Omental fat pad (tissue), 4 donors: Measurements from ENCODE around the gene HEXIM1. TPM values are rescaled to one million over a fixed set of nuclear protein-coding genes. Genes with fewer than 3 reads are reported as not detected.

Experiments used
- ATAC-seq: fragments of 150-250 bp; one replicate; pipeline ENCODE4 v1.9.1; 2016; ENCODE audit warnings: mild to moderate bottlenecking, moderate library complexity; ENCODE audit not compliant: low FRiP score
- DNase-seq: peaks from one replicate; pipeline ENCODE4 v3.0.0-alpha.2; 2019; ENCODE audit warnings: low spot score
- CTCF ChIP-seq, 3 donors: fragments of 450-650 bp; IDR thresholded peaks; one replicate each; pipeline ENCODE4 v1.5.1; 2016 to 2017; ENCODE audit warnings: antibody characterized with exemption in 3 of 3, mild to moderate bottlenecking in 3 of 3, moderate library complexity in 2 of 3
- total RNA-seq, 4 donors: library from RNA; depleted of rRNA; stranded (reverse); fragments of >200 nt; gene quantifications; one replicate each; pipeline ENCODE4 v1.1.0, GENCODE V29; 2016

HEXIM1 gene
- total RNA-seq, 4 donors from 2014 or later = 21.9 to 31.0 (median 24.3) TPM

DNA sequence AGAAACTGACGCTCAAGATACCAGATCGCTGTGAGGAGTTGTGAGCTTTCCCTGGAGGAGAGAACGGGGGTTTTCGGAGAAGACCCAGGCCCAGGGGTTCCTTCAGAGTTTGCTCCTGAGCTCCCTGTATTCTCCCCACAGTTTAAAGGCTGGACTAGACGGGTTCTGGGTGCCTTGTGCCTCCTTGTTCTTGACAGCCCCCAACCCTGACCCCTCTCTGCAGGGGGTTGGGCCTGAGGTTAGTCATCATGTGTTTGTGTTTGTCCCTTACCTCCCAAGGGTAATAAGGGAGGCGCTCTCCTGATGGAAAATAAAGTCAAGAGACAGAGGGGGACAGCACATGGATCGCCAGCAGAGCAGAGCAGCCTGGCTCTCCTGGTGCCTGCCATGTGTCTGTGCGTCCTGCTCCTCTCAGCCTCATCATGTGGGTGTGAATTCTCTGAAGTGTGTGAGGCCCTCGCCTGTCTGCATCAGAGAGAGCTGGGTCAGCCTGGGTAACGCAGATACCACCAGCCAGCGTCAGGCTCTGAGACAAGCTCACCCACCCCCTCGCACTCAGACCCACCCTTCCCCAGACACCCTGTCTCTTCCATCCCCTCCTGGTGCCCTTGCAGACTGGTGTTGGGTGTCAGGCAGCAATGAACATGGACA is 22.1 kb downstream of the HEXIM1 start:
- ATAC-seq = peak; percentile 4
- no peak for TF ChIP-seq CTCF (IDR thresholded peaks at IDR 0.05)
- DNase-seq = no peak

GRCh38 chr17:45170931-45171337 is 22.7 kb downstream of the HEXIM1 start:
- ATAC-seq = peak; percentile 74
- DNase-seq = no peak

DNA sequence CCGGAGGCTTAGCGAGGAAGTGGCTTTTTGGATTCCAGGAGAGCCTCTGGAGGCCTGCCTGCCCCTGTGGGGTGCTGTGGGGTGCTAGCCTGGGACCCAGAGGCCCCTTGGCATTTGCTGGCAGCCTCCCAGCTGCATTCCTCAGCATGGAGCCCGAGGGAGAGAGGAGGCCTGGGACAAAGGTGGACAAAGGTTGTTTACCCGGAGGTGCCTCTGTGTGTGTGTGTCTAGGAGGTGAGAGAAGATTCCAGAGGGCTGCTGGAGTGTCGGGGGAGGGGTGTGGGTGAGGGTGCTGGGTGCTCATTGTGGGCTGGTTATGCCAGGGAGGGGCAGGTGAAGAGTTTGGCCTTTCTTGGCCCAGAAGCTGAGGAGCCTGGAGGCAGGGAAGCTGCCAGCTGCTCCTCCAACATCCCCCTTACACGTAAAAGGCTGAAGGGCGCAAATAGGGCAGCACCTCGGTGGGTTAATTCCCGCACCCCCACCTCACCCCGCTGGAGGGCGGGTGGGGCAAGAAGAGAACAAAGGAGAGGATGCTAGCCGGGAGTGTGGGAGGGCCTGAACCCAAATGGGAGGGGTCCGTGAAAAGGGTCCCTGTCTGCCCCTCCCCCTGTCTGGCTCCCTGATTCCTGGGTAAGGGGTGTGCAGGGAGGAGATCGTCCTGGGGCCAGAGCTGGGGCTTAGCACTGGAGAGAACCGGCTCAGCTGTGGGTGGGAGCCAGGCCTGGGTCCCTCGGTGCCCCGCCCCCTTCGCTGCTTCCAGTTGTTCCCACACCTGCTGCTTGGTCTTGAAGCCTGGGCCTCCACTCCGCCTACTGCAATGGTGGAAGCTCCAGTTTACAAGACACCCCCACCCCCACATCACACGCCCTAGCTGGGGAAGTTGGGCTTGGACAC is 23.3 kb downstream of the HEXIM1 start:
- DNase-seq (no peak), ATAC-seq (no peak)

More at GRCh38 chr17:45170931-45171337, 22.7 kb downstream of the HEXIM1 start:
- TF ChIP-seq CTCF (IDR thresholded peaks at IDR 0.05) = no peak

DNA sequence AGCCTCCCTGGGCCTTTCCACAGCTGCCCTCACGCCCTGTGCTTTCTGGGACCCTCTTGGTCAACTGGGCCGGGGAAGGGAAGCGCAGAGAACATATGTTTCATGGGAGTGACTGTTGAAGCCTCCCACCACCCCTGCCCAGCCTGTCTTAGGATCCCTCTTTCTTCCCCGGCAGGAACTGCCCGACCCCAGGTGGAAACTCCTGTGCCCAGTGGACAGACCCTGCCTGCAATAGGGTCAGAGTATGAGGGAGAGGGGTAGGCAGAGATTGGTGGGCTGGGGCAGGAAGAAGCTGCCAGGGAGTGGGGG is 23.9 kb downstream of the HEXIM1 start:
- ATAC-seq = no peak
- no peak for TF ChIP-seq CTCF (IDR thresholded peaks at IDR 0.05)
- no peak for DNase-seq

More for the DNA sequence above, 23.3 kb downstream of the HEXIM1 start:
- no peak for TF ChIP-seq CTCF (IDR thresholded peaks at IDR 0.05)

GRCh38 chr17:45172541-45173286 is 24.4 kb downstream of the HEXIM1 start:
- TF ChIP-seq CTCF (IDR thresholded peaks at IDR 0.05) = no peak
- DNase-seq (no peak), ATAC-seq (peak; percentile 42)

DNA sequence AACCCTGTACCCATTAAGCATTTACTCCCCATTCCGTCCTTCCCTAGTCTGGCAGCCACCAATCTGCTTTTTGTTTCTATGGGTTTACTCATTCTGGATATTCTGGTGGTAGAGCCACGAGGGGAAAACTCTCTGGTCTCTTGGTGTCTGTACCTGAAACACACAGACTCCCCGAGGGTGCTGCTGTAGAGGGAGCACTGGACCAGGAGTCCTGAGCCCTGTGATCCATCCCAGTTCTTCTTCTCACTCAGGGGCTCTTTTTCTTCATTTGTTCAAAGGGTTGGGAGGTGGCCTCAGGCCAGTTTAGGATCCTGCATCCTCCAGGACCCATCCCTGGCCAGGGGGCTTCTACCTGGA is 27.5 kb downstream of the HEXIM1 start:
- no peak for TF ChIP-seq CTCF (IDR thresholded peaks at IDR 0.05)
- no peak for DNase-seq
- no peak for ATAC-seq
